Retinal pigment epithelial cell (primary cell): ENCODE measurements around the gene SLMAP.
"Not testable (repeated sequence)": the region's sequence is repeated elsewhere in the genome, so short reads cannot be mapped to it uniquely, and the experiment has no call there.

Source experiments
- DNase-seq: peaks from one replicate; pipeline ENCODE4 v3.0.0-alpha.2; 2010; ENCODE audit warnings: low read depth
- H3K4me3 ChIP-seq: 2 replicates; pipeline ENCODE4 v1.5.1; 2011; ENCODE audit warnings: mild to moderate bottlenecking, low read length, control low read depth, moderate library complexity
- CTCF ChIP-seq: conservative IDR thresholded peaks from 2 replicates; pipeline ENCODE4 v1.5.1; 2011; ENCODE audit warnings: low read depth, low read length, control low read depth, inconsistent platforms

SLMAP gene

GRCh38 chr3:57805266-57805665, 49.2 kb downstream of the SLMAP start:
- TF ChIP-seq CTCF = no peak
- H3K4me3 ChIP-seq = no peak overlapping the region
- DNase-seq = no peak

- no peak for TF ChIP-seq CTCF
- DNase-seq = no peak
Observed at GRCh38 chr3:57805674-57806073, 49.6 kb downstream of the SLMAP start.

GRCh38 chr3:57806195-57806594, 50.1 kb downstream of the SLMAP start:
- H3K4me3 ChIP-seq, DNase-seq: not testable (repeated sequence)

More at GRCh38 chr3:57805674-57806073, 49.6 kb downstream of the SLMAP start:
- H3K4me3 ChIP-seq = no peak overlapping the region

- TF ChIP-seq CTCF = no peak
- no peak overlapping the region for H3K4me3 ChIP-seq
- DNase-seq = no peak
Observed at GRCh38 chr3:57808961-57809608, 53.0 kb downstream of the SLMAP start.

- DNase-seq = no peak
- H3K4me3 ChIP-seq = no peak overlapping the region
- no peak for TF ChIP-seq CTCF
Observed at GRCh38 chr3:57809609-57809968, 53.5 kb downstream of the SLMAP start.

- H3K4me3 ChIP-seq = no peak overlapping the region
- no peak for TF ChIP-seq CTCF
- DNase-seq = no peak
Observed at GRCh38 chr3:57810048-57810447, 53.9 kb downstream of the SLMAP start.

- DNase-seq = no peak
- no peak for TF ChIP-seq CTCF
- H3K4me3 ChIP-seq = no peak overlapping the region
Observed at GRCh38 chr3:57810471-57811137, 54.5 kb downstream of the SLMAP start.
